SW480 (cell line): ENCODE results near the gene PLCZ1.
"Not testable (repeated sequence)": the region's sequence is repeated elsewhere in the genome, so short reads cannot be mapped to it uniquely, and the experiment has no call there.

Source experiments
- DNase-seq: peaks from one replicate; pipeline ENCODE4 v3.0.0-alpha.2; 2016; ENCODE audit warnings: low spot score

PLCZ1 gene

GRCh38 chr12:18700271-18700670 lies 37.5 kb downstream of the PLCZ1 start:
- no peak for DNase-seq

GRCh38 chr12:18696971-18697602 lies 40.7 kb downstream of the PLCZ1 start:
- no peak for DNase-seq

GRCh38 chr12:18693986-18694385 lies 43.8 kb downstream of the PLCZ1 start:
- not testable (repeated sequence) for DNase-seq

- DNase-seq, result peak; percentile 21
Observed at GRCh38 chr12:18690653-18691052, 47.2 kb downstream of the PLCZ1 start.

- DNase-seq, result no peak
Observed at GRCh38 chr12:18689771-18690170, 48.0 kb downstream of the PLCZ1 start.

- DNase-seq, result no peak
Observed at GRCh38 chr12:18684430-18684829, 53.4 kb downstream of the PLCZ1 start.

GRCh38 chr12:18683327-18684013 lies 54.3 kb downstream of the PLCZ1 start:
- DNase-seq, result no peak

- no peak for DNase-seq
Observed at GRCh38 chr12:18681818-18682217, 56.0 kb downstream of the PLCZ1 start.

- no peak for DNase-seq
Observed at GRCh38 chr12:18676996-18677588, 60.7 kb downstream of the PLCZ1 start.

GRCh38 chr12:18676141-18676540 lies 61.7 kb downstream of the PLCZ1 start:
- no peak for DNase-seq

GRCh38 chr12:18658829-18659228 lies 79.0 kb downstream of the PLCZ1 start:
- DNase-seq, result no peak

GRCh38 chr12:18658179-18658578 lies 79.6 kb downstream of the PLCZ1 start:
- DNase-seq, result no peak

GRCh38 chr12:18655351-18655750 lies 82.5 kb downstream of the PLCZ1 start:
- no peak for DNase-seq

- no peak for DNase-seq
Observed at GRCh38 chr12:18653465-18653864, 84.3 kb downstream of the PLCZ1 start.

GRCh38 chr12:18652596-18652995 lies 85.2 kb downstream of the PLCZ1 start:
- no peak for DNase-seq

- DNase-seq, result no peak
Observed at GRCh38 chr12:18651525-18651924, 86.3 kb downstream of the PLCZ1 start.

- DNase-seq, result no peak
Observed at GRCh38 chr12:18646286-18646890, 91.4 kb downstream of the PLCZ1 start.

GRCh38 chr12:18644564-18644963 lies 93.2 kb downstream of the PLCZ1 start:
- DNase-seq, result no peak

- no peak for DNase-seq
Observed at GRCh38 chr12:18643681-18644080, 94.1 kb downstream of the PLCZ1 start.

- no peak for DNase-seq
Observed at GRCh38 chr12:18640321-18640955, 97.4 kb downstream of the PLCZ1 start.

GRCh38 chr12:18634382-18634781 lies 103.4 kb downstream of the PLCZ1 start:
- no peak for DNase-seq
